Left renal cortex interstitium (tissue), 4 donors: ENCODE measurements around the gene LCE4A. TPM values are rescaled to one million over a fixed set of nuclear protein-coding genes. Genes with fewer than 3 reads are reported as not detected.

Experiments used
- DNase-seq, 4 donors: peaks; one replicate each; pipeline ENCODE4 v3.0.0-alpha.2; 2013; ENCODE audit warnings: low read depth in 4 of 4, low spot score in 2 of 4, missing footprints in 1 of 4
- polyA plus RNA-seq, 4 donors: library from polyadenylated mRNA; unstranded; fragments of 120-200 nt; gene quantifications; one replicate each; pipeline ENCODE4 v1.2.1, GENCODE V29; 2013; ENCODE audit not compliant: insufficient read length in 4 of 4

The LCE4A gene
- polyA plus RNA-seq, 4 donors: not detected

DNA sequence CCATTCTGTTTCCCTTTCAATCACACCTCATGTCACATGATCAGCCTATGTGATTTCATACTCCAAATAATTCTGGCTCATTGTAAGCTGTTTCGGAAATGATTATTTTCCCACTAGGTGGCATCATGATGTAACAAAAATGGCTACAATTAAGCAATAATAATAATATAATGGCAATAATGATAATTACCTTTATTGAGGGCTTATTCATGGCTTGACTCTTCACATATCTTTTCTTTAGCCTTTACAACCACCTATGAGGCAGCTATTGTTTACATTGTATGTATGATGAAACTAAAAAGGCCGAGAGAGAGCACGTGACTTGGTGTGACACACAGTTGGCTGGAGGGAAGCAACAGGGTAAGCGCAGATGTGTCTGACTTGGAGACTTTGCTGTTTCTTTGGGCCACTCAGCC, 37.3 kb downstream of the LCE4A start:
- no peak for DNase-seq

DNA sequence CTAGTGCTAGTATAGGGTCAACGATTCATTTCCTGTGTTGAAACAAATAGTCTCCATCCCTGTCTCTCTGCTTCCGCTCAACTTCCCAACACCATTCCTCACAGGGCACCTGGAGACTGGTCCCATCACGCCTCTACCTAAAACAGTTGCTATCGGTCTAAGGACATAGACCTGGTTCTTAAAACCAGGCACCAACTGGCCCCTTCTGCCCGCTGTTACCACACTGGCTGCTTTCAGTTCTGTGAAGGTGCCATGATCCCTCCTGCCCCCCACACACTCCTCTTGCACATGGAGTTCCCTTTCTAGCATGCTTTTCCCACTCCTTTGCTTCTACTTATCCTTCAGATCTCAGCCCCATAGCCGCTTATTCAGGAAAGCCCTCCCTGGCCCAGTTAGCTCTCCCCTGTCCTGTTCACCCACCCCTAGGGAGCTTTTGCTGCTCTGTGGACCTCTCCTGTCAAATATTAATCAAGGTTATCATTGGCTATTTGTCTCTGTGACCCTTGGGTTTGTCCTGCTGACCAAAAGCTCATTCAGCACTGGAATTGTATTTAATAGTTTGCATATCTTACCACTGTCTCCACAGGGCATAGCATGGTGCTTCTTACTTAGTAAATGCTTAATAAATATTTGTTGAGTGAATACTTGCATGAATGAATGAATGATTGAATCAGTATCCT, 37.9 kb downstream of the LCE4A start:
- no peak for DNase-seq

DNA sequence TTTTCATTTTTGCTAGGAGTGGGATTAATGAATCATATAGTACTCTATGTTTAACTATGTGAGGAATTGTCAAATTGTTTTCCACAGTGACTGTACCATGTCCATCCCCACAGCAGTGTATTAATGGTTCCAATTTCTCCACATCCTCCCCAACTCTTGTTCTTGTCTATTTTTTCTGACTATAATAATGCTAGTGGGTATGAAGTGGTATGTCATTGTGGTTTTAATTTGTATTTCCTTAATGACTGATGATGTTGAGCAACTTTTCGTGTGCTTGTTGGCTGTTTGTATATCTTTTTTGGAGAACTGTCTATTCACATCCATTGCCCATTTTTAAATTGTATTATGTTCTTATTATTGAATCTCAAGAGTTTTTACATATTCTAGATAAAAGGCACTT, 39.9 kb downstream of the LCE4A start:
- DNase-seq: no peak

DNA sequence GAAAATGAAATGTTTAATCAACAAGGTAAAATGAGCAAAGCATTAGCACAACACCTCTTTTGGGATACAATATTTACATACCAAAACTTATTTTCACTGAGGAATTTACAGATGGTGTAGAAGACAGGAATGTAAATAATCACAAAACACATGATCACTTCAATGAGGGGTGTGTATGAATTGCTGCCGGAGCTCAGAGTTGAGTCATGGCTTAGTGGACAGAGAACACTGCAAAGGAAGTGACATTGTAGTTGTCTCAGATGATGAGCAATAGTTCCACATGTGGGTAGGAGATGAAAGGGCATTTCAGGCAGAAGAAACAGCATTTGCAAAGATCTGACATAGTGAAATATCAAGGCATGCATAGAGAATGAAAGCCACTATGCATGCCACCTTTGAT, 44.3 kb downstream of the LCE4A start:
- DNase-seq: no peak

DNA sequence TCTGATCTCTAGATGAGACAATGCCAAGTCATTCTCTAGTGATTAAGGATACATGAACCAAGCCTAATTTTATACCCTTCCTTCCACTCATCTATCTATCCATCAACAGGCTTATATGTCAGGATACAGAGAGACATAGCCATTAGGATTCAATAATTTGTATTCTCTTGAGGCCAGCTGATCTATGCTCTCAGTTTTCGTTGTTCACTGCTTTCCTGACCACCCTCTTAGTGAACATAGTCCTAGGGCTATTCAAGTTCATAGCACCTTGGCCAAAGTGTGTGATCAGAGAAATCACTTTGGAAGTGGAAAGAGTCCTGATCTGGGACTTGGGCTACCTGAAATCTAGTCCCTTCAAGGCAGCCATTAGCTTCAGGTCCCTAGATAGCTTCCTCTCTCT, 45.6 kb downstream of the LCE4A start:
- DNase-seq: no peak

DNA sequence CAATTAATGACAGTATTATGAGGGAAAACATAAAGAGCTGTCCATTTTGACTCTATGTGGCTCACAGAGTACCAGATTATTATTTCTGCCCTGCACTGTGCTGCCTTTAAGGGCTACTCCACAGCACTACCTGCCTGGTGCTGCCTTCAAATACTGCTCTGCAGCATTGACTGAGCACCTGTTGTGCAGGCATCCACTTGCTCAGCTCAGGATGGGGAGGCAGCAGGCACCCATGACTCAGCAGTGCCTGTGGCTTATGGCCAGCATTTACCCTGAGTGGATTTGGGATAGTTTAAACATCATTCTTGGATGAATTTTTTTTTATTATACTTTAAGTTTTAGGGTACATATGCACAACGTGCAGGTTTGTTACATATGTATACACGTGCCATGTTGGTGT, 48.9 kb downstream of the LCE4A start:
- DNase-seq: no peak

DNA sequence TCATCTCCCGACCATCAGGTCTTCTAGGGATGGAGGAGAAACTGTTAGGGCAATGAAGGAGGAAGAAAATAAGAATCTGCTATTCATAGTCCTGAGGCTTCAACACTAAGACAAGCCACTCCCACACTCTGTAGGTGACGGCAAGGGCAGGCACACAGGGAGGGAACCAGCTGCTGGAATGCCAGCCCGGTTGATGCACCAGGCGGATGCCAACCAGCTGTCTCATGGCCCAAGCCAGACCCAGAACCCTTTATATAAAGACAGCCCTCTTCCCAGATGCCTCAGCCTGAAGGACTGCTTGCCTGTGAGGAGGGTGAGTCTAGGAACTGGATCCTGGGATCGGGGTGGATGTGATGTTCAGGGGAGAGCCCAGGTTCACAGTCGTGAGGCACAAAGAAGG, 49.8 kb downstream of the LCE4A start, which contains the start of gene KPRP:
Gene KPRP (plus strand): TSS at position 279 of the 400 bp plus-strand sequence. CDS start 1,564 bp downstream, outside the sequence.
- DNase-seq: no peak

DNA sequence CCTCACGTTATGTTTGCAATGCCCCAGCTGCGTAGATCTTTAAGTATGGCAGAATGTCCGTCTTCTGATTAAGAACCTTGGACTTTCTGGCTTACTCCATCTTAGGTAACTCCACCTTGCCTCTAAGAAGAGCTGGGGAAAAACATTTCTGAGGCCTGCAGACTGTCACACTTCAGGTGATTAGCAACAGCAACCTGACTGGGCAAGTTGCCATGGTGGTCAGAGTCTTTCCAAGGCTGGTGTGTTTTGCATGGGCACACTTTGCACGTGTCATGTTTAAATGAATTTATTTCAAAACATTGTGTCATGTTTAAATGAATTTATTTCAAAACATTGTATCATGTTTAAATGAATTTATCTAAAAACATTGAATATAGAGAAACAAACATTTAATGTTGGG, 50.7 kb downstream of the LCE4A start:
- DNase-seq: no peak

Other genes with a start within 250 kb of the LCE4A start
- under 1 TPM in 1 of 4 donors, not detected in 3; 0.16 TPM for gene LCE5A, start 197.4 kb upstream of the LCE4A start, polyA plus RNA-seq
- gene CRCT1, start 193.7 kb upstream of the LCE4A start, polyA plus RNA-seq: not detected
- gene LCE3E, start 141.4 kb upstream of the LCE4A start, polyA plus RNA-seq: not detected
- not detected for gene LCE3D, start 127.6 kb upstream of the LCE4A start, polyA plus RNA-seq
- gene LCE3C, start 107.9 kb upstream of the LCE4A start, polyA plus RNA-seq: not detected
- gene LCE3B, start 94.3 kb upstream of the LCE4A start, polyA plus RNA-seq: not detected
- gene LCE3A, start 85.1 kb upstream of the LCE4A start, polyA plus RNA-seq: not detected
- gene LCE2D, start 44.8 kb upstream of the LCE4A start, polyA plus RNA-seq: not detected
- gene LCE2C, start 32.9 kb upstream of the LCE4A start, polyA plus RNA-seq: not detected
- gene LCE2B, start 22.0 kb upstream of the LCE4A start, polyA plus RNA-seq: not detected
- not detected for gene LCE2A, start 9.8 kb upstream of the LCE4A start, polyA plus RNA-seq
- gene KPRP, start 49.9 kb downstream of the LCE4A start, polyA plus RNA-seq: not detected
- gene LCE1F, start 67.0 kb downstream of the LCE4A start, polyA plus RNA-seq: not detected
- gene LCE1E, start 78.1 kb downstream of the LCE4A start, polyA plus RNA-seq: not detected
- not detected for gene LCE1D, start 88.6 kb downstream of the LCE4A start, polyA plus RNA-seq
- not detected for gene LCE1C, start 98.5 kb downstream of the LCE4A start, polyA plus RNA-seq
- not detected for gene LCE1B, start 103.8 kb downstream of the LCE4A start, polyA plus RNA-seq
- gene LCE1A, start 119.3 kb downstream of the LCE4A start, polyA plus RNA-seq: not detected
- gene LCE6A, start 134.7 kb downstream of the LCE4A start, polyA plus RNA-seq: not detected
- gene LCE7A, start 151.8 kb downstream of the LCE4A start, polyA plus RNA-seq: not detected
- gene SMCP, start 170.2 kb downstream of the LCE4A start, polyA plus RNA-seq: not detected
- under 1 TPM; 0.08 to 0.42 (median 0.30) TPM for gene IVL, start 200.4 kb downstream of the LCE4A start, polyA plus RNA-seq
- not detected for gene SPRR5, start 239.0 kb downstream of the LCE4A start, polyA plus RNA-seq